ENCODE results near the gene SERPINB11.

The SERPINB11 gene

GRCh38 chr18:63683890-63684289, 18.9 kb upstream of the SERPINB11 start:
- H3K27ac ChIP-seq (ENCODE audit: poor library complexity, severe bottlenecking), result peak overlapping the region; percentile 92

GRCh38 chr18:63684718-63685117, 18.0 kb upstream of the SERPINB11 start:
- no peak overlapping the region for H3K4me3 ChIP-seq (ENCODE audit: severe bottlenecking)
- no peaks in the 10 kb centered on the region for H3K27me3 ChIP-seq (ENCODE audit: insufficient read depth, poor library complexity, severe bottlenecking)
- no peak for ATAC-seq (ENCODE audit: low read depth)
- TF ChIP-seq, protein P1, sequence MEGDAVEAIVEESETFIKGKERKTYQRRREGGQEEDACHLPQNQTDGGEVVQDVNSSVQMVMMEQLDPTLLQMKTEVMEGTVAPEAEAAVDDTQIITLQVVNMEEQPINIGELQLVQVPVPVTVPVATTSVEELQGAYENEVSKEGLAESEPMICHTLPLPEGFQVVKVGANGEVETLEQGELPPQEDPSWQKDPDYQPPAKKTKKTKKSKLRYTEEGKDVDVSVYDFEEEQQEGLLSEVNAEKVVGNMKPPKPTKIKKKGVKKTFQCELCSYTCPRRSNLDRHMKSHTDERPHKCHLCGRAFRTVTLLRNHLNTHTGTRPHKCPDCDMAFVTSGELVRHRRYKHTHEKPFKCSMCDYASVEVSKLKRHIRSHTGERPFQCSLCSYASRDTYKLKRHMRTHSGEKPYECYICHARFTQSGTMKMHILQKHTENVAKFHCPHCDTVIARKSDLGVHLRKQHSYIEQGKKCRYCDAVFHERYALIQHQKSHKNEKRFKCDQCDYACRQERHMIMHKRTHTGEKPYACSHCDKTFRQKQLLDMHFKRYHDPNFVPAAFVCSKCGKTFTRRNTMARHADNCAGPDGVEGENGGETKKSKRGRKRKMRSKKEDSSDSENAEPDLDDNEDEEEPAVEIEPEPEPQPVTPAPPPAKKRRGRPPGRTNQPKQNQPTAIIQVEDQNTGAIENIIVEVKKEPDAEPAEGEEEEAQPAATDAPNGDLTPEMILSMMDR (IDR thresholded peaks at IDR 0.05; ENCODE audit: poor library complexity, severe bottlenecking), result no peak
- H3K36me3 ChIP-seq (ENCODE audit: low read depth), result no peaks in the 10 kb centered on the region
- H3K4me1 ChIP-seq (ENCODE audit: insufficient read depth, poor library complexity, severe bottlenecking), result peaks cover 40% of the 10 kb centered on the region
- DNase-seq (ENCODE audit: low spot score), result no peak
- H3K27ac ChIP-seq (ENCODE audit: poor library complexity, severe bottlenecking), result peak overlapping the region; percentile 92
- H3K9me3 ChIP-seq (ENCODE audit: severe bottlenecking), result no peaks in the 10 kb centered on the region

More at GRCh38 chr18:63683890-63684289, 18.9 kb upstream of the SERPINB11 start:
- H3K9me3 ChIP-seq (ENCODE audit: severe bottlenecking), result no peaks in the 10 kb centered on the region
- H3K4me1 ChIP-seq (ENCODE audit: insufficient read depth, poor library complexity, severe bottlenecking), result peaks cover 40% of the 10 kb centered on the region
- no peaks in the 10 kb centered on the region for H3K36me3 ChIP-seq (ENCODE audit: low read depth)
- no peaks in the 10 kb centered on the region for H3K27me3 ChIP-seq (ENCODE audit: insufficient read depth, poor library complexity, severe bottlenecking)
- H3K4me3 ChIP-seq (ENCODE audit: severe bottlenecking), result no peak overlapping the region
- TF ChIP-seq, protein P1 (IDR thresholded peaks at IDR 0.05; ENCODE audit: poor library complexity, severe bottlenecking), result no peak
- no peak for ATAC-seq (ENCODE audit: low read depth)
- DNase-seq (ENCODE audit: low spot score), result no peak

GRCh38 chr18:63686871-63687270, 15.9 kb upstream of the SERPINB11 start:
- H3K4me1 ChIP-seq (ENCODE audit: insufficient read depth, poor library complexity, severe bottlenecking), result peaks cover 30% of the 10 kb centered on the region
- no peaks in the 10 kb centered on the region for H3K9me3 ChIP-seq (ENCODE audit: severe bottlenecking)
- H3K4me3 ChIP-seq (ENCODE audit: severe bottlenecking), result no peak overlapping the region
- H3K36me3 ChIP-seq (ENCODE audit: low read depth), result no peaks in the 10 kb centered on the region
- H3K27ac ChIP-seq (ENCODE audit: poor library complexity, severe bottlenecking), result no peak overlapping the region
- DNase-seq (ENCODE audit: low spot score) (no peak), ATAC-seq (ENCODE audit: low read depth) (no peak)
- TF ChIP-seq, protein P1 (IDR thresholded peaks at IDR 0.05; ENCODE audit: poor library complexity, severe bottlenecking), result no peak
- H3K27me3 ChIP-seq (ENCODE audit: insufficient read depth, poor library complexity, severe bottlenecking), result no peaks in the 10 kb centered on the region

- Histone ChIP-seq H3K27ac (ENCODE audit: poor library complexity, severe bottlenecking) (no peak overlapping the region), H3K27me3 (ENCODE audit: insufficient read depth, poor library complexity, severe bottlenecking) (no peaks in the 10 kb centered on the region), H3K36me3 (ENCODE audit: low read depth) (no peaks in the 10 kb centered on the region), H3K4me3 (ENCODE audit: severe bottlenecking) (no peak overlapping the region), H3K9me3 (ENCODE audit: severe bottlenecking) (no peaks in the 10 kb centered on the region), H3K4me1 (ENCODE audit: insufficient read depth, poor library complexity, severe bottlenecking) (peaks cover 10% of the 10 kb centered on the region)
- DNase-seq (ENCODE audit: low spot score) (no peak), ATAC-seq (ENCODE audit: low read depth) (no peak)
- TF ChIP-seq, protein P1 (IDR thresholded peaks at IDR 0.05; ENCODE audit: poor library complexity, severe bottlenecking), result no peak
Observed at GRCh38 chr18:63689064-63689463, 13.7 kb upstream of the SERPINB11 start.

- no peaks in the 10 kb centered on the region for H3K36me3 ChIP-seq (ENCODE audit: low read depth)
- no peaks in the 10 kb centered on the region for H3K4me1 ChIP-seq (ENCODE audit: insufficient read depth, poor library complexity, severe bottlenecking)
- DNase-seq (ENCODE audit: low spot score) (no peak), ATAC-seq (ENCODE audit: low read depth) (no peak)
- TF ChIP-seq, protein P1 (IDR thresholded peaks at IDR 0.05; ENCODE audit: poor library complexity, severe bottlenecking), result no peak
- H3K4me3 ChIP-seq (ENCODE audit: severe bottlenecking), result no peak overlapping the region
- no peaks in the 10 kb centered on the region for H3K27me3 ChIP-seq (ENCODE audit: insufficient read depth, poor library complexity, severe bottlenecking)
- no peaks in the 10 kb centered on the region for H3K9me3 ChIP-seq (ENCODE audit: severe bottlenecking)
- no peak overlapping the region for H3K27ac ChIP-seq (ENCODE audit: poor library complexity, severe bottlenecking)
Observed at GRCh38 chr18:63697097-63697660, 5.6 kb upstream of the SERPINB11 start.

Data from RWPE2 (cell line).